Activated CD4-positive, CD25-positive, alpha-beta regulatory T cell treated with anti-CD3 and anti-CD28 coated beads, Interleukin-2, amount 50 U/mL, for 16 hours (primary cell): ENCODE measurements around the gene MRPL20.
"Not testable (repeated sequence)": the region's sequence is repeated elsewhere in the genome, so short reads cannot be mapped to it uniquely, and the experiment has no call there.

Experiments
- DNase-seq: peaks from one replicate; pipeline ENCODE4 v3.0.0-alpha.2; 2020; ENCODE audit warnings: low read depth, low spot score

MRPL20 gene

GRCh38 chr1:1425753-1426495, 18.8 kb upstream of the MRPL20 start:
- no peak for DNase-seq

DNA sequence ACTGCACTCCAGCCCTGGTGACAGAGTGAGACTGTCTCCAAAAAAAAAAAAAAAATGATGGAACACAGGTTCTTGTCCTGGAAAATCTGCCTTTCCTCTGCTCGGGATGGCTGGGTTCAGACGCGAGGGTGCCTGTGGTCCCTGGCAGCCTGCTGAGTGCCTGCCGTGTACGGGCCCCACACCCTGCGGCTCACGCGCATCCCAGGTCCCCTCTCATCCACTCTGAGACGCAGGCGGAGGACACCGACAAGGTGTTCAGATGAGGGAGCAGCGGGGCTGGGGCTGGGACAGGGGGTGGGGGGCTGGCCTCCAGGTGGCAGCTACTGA, 18.3 kb upstream of the MRPL20 start:
- DNase-seq = no peak

DNA sequence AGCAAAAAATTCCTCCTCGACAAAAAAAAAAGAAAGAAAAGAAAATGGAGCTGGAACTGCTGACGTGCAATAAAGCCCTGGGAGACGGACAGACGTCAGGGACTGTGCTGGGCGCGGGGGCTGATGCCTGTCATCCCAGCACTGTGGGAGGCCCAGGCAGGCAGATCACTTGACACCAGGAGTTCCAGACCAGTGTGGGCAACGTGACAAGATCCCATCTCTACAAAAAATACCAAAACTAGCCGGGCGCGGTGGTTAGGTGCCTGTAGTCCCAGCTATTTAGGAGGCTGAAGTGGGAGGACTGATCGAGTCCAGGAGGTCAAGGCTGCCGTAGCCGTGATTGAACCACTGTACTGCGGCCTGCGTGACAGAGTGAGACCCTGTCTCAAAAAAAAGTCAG, 17.6 kb upstream of the MRPL20 start:
- no peak for DNase-seq

GRCh38 chr1:1423245-1423597, 16.1 kb upstream of the MRPL20 start:
- DNase-seq = no peak

DNA sequence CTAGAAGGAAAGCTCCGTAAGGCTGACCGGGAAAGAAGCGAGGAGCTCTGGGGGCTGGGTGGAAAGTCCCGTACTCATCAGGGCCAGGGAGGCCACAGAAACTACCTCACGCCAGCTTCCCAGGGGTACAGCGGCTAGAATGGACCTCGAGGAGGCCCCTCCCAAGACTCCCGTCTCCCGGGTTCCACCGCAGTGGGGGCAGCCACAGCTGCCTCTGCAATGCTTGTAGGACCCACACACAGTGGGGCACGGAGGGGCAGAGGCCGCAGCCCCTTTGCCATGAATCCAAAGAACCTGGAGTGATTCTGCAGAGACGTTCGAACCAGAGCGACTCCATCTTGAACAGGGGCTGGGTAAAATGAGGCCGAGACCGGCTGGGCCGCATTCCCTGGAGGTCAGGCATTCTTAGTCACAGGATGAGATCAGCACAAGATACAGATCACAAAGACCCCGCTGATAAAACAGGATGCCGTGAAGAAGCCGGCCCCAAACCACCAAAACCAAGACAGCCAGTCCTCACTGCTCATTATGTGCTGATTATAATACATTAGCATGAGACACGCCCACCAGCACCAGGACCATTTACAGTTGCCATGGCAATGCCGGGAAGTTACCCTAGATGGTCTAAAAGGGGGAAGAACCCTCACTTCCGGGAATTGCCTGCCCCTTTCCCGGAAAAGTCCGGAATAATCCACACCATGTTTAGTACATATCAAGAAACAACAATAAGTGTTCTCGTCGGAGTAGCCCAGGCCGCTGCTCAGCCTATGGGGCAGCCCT, 15.6 kb upstream of the MRPL20 start:
- no peak for DNase-seq

DNA sequence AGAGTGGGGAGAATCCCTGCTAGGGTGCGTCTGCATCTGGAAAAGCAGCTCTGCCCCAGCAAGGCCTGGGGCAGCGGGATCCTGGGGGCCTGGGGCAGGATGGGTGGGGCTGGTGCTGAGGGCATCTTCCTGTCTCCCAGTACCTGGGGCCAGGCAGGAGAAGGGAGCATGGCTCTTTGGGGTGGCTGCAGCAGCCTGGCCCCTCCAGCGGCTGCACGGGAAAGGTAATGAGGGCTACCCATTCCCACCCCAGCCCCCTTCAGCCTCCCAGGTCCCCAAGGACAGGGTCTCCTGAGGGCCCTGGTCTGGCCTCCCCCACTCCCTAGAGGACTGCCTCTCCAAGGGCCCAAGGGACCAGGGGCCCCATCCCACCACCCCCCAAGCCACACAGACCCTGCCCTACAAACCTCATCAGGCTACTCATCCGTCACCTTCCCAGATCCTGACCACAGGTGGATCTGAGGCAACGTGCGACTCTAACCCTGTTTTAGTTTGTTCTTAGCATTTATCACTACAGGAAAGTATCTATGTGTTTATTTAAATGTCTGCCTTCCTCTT, 14.9 kb upstream of the MRPL20 start:
- DNase-seq = no peak

DNA sequence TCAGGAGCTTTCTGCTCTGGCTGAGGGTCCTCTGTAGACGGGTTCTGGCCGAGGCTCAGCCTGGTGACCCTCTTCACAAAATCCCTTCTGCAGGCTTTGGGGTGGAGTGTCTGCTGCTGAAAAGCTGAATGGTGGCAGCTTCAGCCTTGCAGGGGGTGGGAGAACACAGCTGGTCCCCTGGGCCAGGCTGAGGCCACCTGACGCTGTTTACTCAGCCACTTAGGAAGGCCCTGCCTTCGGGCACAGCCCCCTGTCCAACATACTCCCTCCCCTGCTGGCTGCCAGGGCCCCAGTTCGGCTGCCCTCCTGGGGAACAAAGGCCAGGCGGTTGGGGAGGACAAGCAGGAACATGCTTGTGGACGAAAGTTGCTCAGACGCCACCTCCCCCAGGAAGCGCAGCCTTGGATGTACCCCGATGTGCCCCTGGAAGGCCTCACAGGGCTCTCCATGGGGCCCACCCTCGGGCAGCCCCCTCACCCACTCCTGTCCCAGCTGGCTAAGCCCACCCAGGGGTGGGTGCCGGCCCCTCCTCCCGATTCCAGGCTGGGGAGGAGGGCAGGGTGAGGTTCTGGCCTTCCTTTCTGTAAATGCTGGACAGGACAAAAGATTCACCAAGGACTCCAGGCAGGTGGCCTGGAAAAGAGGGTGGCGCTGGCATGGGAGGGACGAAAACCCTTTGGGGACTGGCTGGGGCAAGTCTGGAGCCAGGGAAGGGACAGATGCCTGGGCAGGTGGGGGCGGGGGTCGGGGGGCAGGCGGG, 14.2 kb upstream of the MRPL20 start, which contains the start of gene ANKRD65:
TSS of gene ANKRD65 (minus strand) at position 130 of the 760 bp plus-strand sequence. CDS start 271 bp downstream, outside the sequence.
- DNase-seq = no peak

DNA sequence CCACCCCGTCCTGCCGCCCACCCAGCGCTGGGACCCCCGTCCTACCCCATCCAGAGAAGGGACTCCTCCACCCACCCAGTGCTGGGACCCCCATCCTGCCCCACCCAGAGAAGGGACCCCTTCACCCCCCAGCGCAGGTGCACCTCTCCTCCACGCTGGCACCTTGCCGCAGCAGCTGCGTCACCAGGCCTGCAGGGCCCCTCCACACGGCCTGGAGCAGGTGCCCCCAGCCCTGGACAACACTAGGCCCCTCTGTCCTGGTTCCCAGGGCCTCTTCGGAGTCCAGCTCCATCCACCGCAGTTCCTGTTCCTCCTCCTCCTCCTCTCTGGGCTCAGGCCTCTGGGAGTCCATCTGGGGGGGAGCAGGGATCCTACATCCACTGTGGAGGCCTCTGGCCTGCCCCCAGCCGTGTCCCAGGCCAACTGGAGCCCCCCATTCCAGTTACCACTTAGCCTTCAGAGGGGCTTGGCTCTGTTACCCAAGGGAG, 13.6 kb upstream of the MRPL20 start:
- DNase-seq = no peak

- DNase-seq = no peak
These were observed 12.9 kb upstream of the MRPL20 start for GRCh38 chr1:1419813-1420653.

DNA sequence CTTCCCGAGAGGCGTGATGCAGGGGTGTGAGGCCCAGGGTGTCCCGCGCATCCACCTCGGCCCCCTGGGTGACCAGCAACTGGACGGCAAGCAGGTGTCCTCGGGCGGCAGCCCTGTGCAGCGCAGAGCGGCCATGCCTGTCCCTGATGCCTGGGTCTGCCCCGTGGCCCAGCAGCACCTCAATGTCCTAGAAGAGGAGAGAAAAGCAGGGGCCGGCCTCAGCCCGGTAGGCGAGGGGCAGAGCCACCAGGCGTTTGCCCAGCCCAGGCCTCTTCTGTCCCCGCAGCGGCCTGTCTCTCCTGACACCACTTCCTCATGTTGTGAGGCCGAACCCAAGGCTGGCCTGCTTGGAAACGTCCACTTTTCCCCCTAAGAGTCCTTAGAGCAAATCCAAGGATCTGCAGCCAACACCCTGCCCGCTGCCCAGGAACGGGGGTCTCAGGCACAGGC, 12.3 kb upstream of the MRPL20 start:
- no peak for DNase-seq

GRCh38 chr1:1418464-1419362, 11.6 kb upstream of the MRPL20 start:
- DNase-seq = no peak

DNA sequence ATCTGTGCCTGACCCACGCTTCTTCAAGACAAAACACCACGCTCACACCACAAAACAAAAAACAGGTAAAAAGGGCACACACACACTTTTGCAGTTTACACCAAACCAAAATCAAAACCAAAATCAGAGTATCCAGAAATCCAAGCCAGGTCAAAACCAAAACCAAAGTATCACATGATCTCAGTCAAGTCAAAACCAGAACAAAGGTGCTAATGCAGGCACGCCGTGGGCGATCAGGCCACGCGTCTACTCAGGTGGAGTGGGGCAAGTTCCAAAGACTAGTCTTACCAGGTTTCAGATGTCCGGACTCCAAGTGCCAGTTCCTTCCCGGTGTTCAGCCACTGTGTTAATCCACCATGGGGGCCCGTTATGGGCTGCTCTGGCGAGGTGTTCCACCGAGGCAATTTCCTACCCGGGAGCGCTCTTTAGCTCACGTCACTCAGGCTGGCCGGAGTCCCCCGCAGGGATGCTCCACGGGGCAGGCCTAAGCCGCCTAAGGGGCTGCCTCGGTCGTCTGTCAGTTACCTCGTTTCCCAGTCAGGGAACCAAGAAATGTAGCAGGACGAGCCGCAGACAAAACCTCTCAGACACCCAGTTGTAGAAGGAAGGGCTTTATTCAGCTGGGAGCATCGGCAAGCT, 10.9 kb upstream of the MRPL20 start:
- DNase-seq = not testable (repeated sequence)

GRCh38 chr1:1417396-1417795, 10.3 kb upstream of the MRPL20 start:
- not testable (repeated sequence) for DNase-seq

GRCh38 chr1:1415751-1416150, 8.7 kb upstream of the MRPL20 start:
- DNase-seq = no peak

DNA sequence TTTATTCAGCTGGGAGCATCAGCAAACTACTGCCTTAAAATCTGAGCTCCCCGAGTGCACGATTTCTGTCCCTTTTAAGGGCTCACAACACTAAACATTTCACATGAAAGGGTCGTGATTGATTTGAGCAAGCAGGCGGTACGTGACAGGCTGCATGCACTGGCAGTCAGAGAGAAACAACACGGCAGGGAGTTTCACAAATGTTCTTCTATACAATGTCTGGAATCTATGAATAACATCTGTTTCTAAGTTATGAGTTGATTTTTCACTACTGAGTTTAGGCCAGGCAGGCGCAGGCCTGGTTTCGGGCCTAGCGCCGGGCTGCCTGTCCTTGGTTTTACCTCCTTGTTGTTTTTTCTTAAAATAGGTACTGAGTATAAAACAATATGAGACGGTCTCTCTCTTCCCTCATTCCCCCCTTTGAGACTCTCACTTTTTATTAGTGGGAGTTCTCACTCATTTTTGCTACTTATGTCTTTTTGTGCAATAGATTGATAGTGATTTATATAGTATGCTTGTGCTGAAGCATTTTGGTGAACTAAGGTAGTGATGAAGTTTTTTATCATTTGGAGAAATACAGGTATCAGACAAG, 5.3 kb upstream of the MRPL20 start:
- DNase-seq = not testable (repeated sequence)

DNA sequence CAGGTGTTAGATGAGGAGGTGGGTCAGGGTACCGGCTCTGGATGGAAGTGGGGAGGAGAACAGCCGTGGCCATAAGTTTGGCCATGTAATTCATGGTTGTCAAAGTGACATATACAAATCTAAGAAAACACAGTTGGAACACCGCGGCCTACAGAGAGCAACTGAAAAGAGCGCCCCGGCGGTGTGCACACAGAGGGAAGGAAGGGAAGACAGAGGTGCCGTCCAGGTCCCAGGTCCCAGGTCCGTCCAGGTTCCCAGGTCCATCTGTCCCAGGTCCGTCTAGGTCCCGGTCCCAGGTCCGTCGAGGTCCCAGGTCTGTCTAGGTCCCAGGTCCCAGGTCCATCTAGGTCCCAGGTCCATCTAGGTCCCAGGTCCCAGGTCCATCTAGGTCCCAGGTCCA, 4.5 kb upstream of the MRPL20 start:
- no peak for DNase-seq

GRCh38 chr1:1410238-1410637, 3.1 kb upstream of the MRPL20 start:
- not testable (repeated sequence) for DNase-seq

- DNase-seq = no peak
These were observed 684 bp upstream of the MRPL20 start for GRCh38 chr1:1407636-1408318.
